Measurements from ENCODE around the gene SESTD1. TPM values are rescaled to one million over a fixed set of nuclear protein-coding genes. Genes with fewer than 3 reads are reported as not detected.

The SESTD1 gene
- total RNA-seq, 1 experiment from 2014 or later = 0.07 TPM

- Histone ChIP-seq H2AFZ (ENCODE audit: low read length) (no peak overlapping the region), H3K4me3 (ENCODE audit: low read length) (no peak overlapping the region), H3K9me2 (replicated peaks; ENCODE audit: insufficient read depth, low read length) (no peaks in the 10 kb centered on the region), H3K36me3 (ENCODE audit: insufficient read depth, low read length) (no peaks in the 10 kb centered on the region), H3K9ac (ENCODE audit: low read length) (no peak overlapping the region), H3K27ac (ENCODE audit: low read length) (no peak overlapping the region), H3K27me3 (ENCODE audit: low read length) (no peaks in the 10 kb centered on the region), H3K4me2 (ENCODE audit: low read depth, low read length, poor library complexity, severe bottlenecking) (no peak overlapping the region), H4K20me1 (ENCODE audit: insufficient read depth, low read depth, low read length) (no peaks in the 10 kb centered on the region), H3K79me2 (ENCODE audit: low read length) (no peaks in the 10 kb centered on the region), H3K4me1 (ENCODE audit: low read length) (no peaks in the 10 kb centered on the region), H3K9me3 (ENCODE audit: low read length) (no peaks in the 10 kb centered on the region)
- no peak for DNase-seq
Measured at GRCh38 chr2:179180242-179180641, 84.4 kb downstream of the SESTD1 start.

GRCh38 chr2:179179719-179180118 lies 84.9 kb downstream of the SESTD1 start:
- H3K4me2 ChIP-seq (ENCODE audit: low read depth, low read length, poor library complexity, severe bottlenecking) = no peak overlapping the region
- no peaks in the 10 kb centered on the region for H3K9me2 ChIP-seq (replicated peaks; ENCODE audit: insufficient read depth, low read length)
- no peak overlapping the region for H3K4me3 ChIP-seq (ENCODE audit: low read length)
- no peak overlapping the region for H3K9ac ChIP-seq (ENCODE audit: low read length)
- H3K36me3 ChIP-seq (ENCODE audit: insufficient read depth, low read length) = no peaks in the 10 kb centered on the region
- H3K9me3 ChIP-seq (ENCODE audit: low read length) = no peaks in the 10 kb centered on the region
- no peaks in the 10 kb centered on the region for H4K20me1 ChIP-seq (ENCODE audit: insufficient read depth, low read depth, low read length)
- no peak overlapping the region for H3K27ac ChIP-seq (ENCODE audit: low read length)
- H2AFZ ChIP-seq (ENCODE audit: low read length) = no peak overlapping the region
- H3K4me1 ChIP-seq (ENCODE audit: low read length) = no peaks in the 10 kb centered on the region
- H3K27me3 ChIP-seq (ENCODE audit: low read length) = no peaks in the 10 kb centered on the region
- no peaks in the 10 kb centered on the region for H3K79me2 ChIP-seq (ENCODE audit: low read length)
- DNase-seq = no peak

GRCh38 chr2:179177694-179178093 lies 86.9 kb downstream of the SESTD1 start:
- H3K4me3 ChIP-seq (ENCODE audit: low read length) = no peak overlapping the region
- no peak for DNase-seq
- no peaks in the 10 kb centered on the region for H3K79me2 ChIP-seq (ENCODE audit: low read length)
- H3K9ac ChIP-seq (ENCODE audit: low read length) = no peak overlapping the region
- no peaks in the 10 kb centered on the region for H4K20me1 ChIP-seq (ENCODE audit: insufficient read depth, low read depth, low read length)
- H3K9me3 ChIP-seq (ENCODE audit: low read length) = no peaks in the 10 kb centered on the region
- H3K36me3 ChIP-seq (ENCODE audit: insufficient read depth, low read length) = no peaks in the 10 kb centered on the region
- H3K9me2 ChIP-seq (replicated peaks; ENCODE audit: insufficient read depth, low read length) = no peaks in the 10 kb centered on the region
- H3K27ac ChIP-seq (ENCODE audit: low read length) = no peak overlapping the region
- H2AFZ ChIP-seq (ENCODE audit: low read length) = no peak overlapping the region
- no peaks in the 10 kb centered on the region for H3K4me1 ChIP-seq (ENCODE audit: low read length)
- no peaks in the 10 kb centered on the region for H3K27me3 ChIP-seq (ENCODE audit: low read length)
- H3K4me2 ChIP-seq (ENCODE audit: low read depth, low read length, poor library complexity, severe bottlenecking) = no peak overlapping the region

- Histone ChIP-seq H3K27ac (ENCODE audit: low read length) (no peak overlapping the region), H3K4me2 (ENCODE audit: low read depth, low read length, poor library complexity, severe bottlenecking) (no peak overlapping the region), H3K9me2 (replicated peaks; ENCODE audit: insufficient read depth, low read length) (no peaks in the 10 kb centered on the region), H3K27me3 (ENCODE audit: low read length) (no peaks in the 10 kb centered on the region), H3K36me3 (ENCODE audit: insufficient read depth, low read length) (no peaks in the 10 kb centered on the region), H3K4me3 (ENCODE audit: low read length) (no peak overlapping the region), H3K9me3 (ENCODE audit: low read length) (no peaks in the 10 kb centered on the region), H4K20me1 (ENCODE audit: insufficient read depth, low read depth, low read length) (no peaks in the 10 kb centered on the region), H2AFZ (ENCODE audit: low read length) (no peak overlapping the region), H3K79me2 (ENCODE audit: low read length) (no peaks in the 10 kb centered on the region), H3K9ac (ENCODE audit: low read length) (no peak overlapping the region), H3K4me1 (ENCODE audit: low read length) (no peaks in the 10 kb centered on the region)
- no peak for DNase-seq
Measured at GRCh38 chr2:179174240-179174639, 90.4 kb downstream of the SESTD1 start.

- H3K27ac ChIP-seq (ENCODE audit: low read length) = no peak overlapping the region
- no peak overlapping the region for H3K4me2 ChIP-seq (ENCODE audit: low read depth, low read length, poor library complexity, severe bottlenecking)
- no peaks in the 10 kb centered on the region for H3K36me3 ChIP-seq (ENCODE audit: insufficient read depth, low read length)
- H3K79me2 ChIP-seq (ENCODE audit: low read length) = no peaks in the 10 kb centered on the region
- H3K4me1 ChIP-seq (ENCODE audit: low read length) = no peaks in the 10 kb centered on the region
- no peaks in the 10 kb centered on the region for H3K27me3 ChIP-seq (ENCODE audit: low read length)
- no peaks in the 10 kb centered on the region for H3K9me3 ChIP-seq (ENCODE audit: low read length)
- H4K20me1 ChIP-seq (ENCODE audit: insufficient read depth, low read depth, low read length) = no peaks in the 10 kb centered on the region
- no peak overlapping the region for H3K4me3 ChIP-seq (ENCODE audit: low read length)
- no peak overlapping the region for H2AFZ ChIP-seq (ENCODE audit: low read length)
- H3K9ac ChIP-seq (ENCODE audit: low read length) = no peak overlapping the region
- H3K9me2 ChIP-seq (replicated peaks; ENCODE audit: insufficient read depth, low read length) = no peaks in the 10 kb centered on the region
- DNase-seq = no peak
Measured at GRCh38 chr2:179172894-179173293, 91.7 kb downstream of the SESTD1 start.

- H3K27ac ChIP-seq (ENCODE audit: low read length) = no peak overlapping the region
- H3K4me3 ChIP-seq (ENCODE audit: low read length) = no peak overlapping the region
Measured at GRCh38 chr2:179171371-179171770, 93.3 kb downstream of the SESTD1 start.

GRCh38 chr2:179170901-179171300 lies 93.7 kb downstream of the SESTD1 start:
- Histone ChIP-seq H3K9me3 (ENCODE audit: low read length) (no peaks in the 10 kb centered on the region), H2AFZ (ENCODE audit: low read length) (no peak overlapping the region), H3K27me3 (ENCODE audit: low read length) (no peaks in the 10 kb centered on the region), H3K9me2 (replicated peaks; ENCODE audit: insufficient read depth, low read length) (no peaks in the 10 kb centered on the region), H3K36me3 (ENCODE audit: insufficient read depth, low read length) (no peaks in the 10 kb centered on the region), H3K4me1 (ENCODE audit: low read length) (no peaks in the 10 kb centered on the region), H4K20me1 (ENCODE audit: insufficient read depth, low read depth, low read length) (no peaks in the 10 kb centered on the region), H3K4me2 (ENCODE audit: low read depth, low read length, poor library complexity, severe bottlenecking) (no peak overlapping the region), H3K9ac (ENCODE audit: low read length) (no peak overlapping the region), H3K4me3 (ENCODE audit: low read length) (no peak overlapping the region), H3K27ac (ENCODE audit: low read length) (no peak overlapping the region), H3K79me2 (ENCODE audit: low read length) (no peaks in the 10 kb centered on the region)
- no peak for DNase-seq

More at GRCh38 chr2:179171371-179171770, 93.3 kb downstream of the SESTD1 start:
- Histone ChIP-seq H3K79me2 (ENCODE audit: low read length) (no peaks in the 10 kb centered on the region), H3K9ac (ENCODE audit: low read length) (no peak overlapping the region), H3K9me2 (replicated peaks; ENCODE audit: insufficient read depth, low read length) (no peaks in the 10 kb centered on the region), H2AFZ (ENCODE audit: low read length) (no peak overlapping the region), H3K9me3 (ENCODE audit: low read length) (no peaks in the 10 kb centered on the region), H4K20me1 (ENCODE audit: insufficient read depth, low read depth, low read length) (no peaks in the 10 kb centered on the region), H3K36me3 (ENCODE audit: insufficient read depth, low read length) (no peaks in the 10 kb centered on the region), H3K27me3 (ENCODE audit: low read length) (no peaks in the 10 kb centered on the region), H3K4me2 (ENCODE audit: low read depth, low read length, poor library complexity, severe bottlenecking) (no peak overlapping the region), H3K4me1 (ENCODE audit: low read length) (no peaks in the 10 kb centered on the region)
- no peak for DNase-seq

- H3K9me3 ChIP-seq (ENCODE audit: low read length) = no peaks in the 10 kb centered on the region
- no peak overlapping the region for H2AFZ ChIP-seq (ENCODE audit: low read length)
- no peaks in the 10 kb centered on the region for H3K9me2 ChIP-seq (replicated peaks; ENCODE audit: insufficient read depth, low read length)
- H3K4me2 ChIP-seq (ENCODE audit: low read depth, low read length, poor library complexity, severe bottlenecking) = no peak overlapping the region
- DNase-seq = no peak
- H3K79me2 ChIP-seq (ENCODE audit: low read length) = no peaks in the 10 kb centered on the region
- no peak overlapping the region for H3K4me3 ChIP-seq (ENCODE audit: low read length)
- no peak overlapping the region for H3K27ac ChIP-seq (ENCODE audit: low read length)
- no peak overlapping the region for H3K9ac ChIP-seq (ENCODE audit: low read length)
- no peaks in the 10 kb centered on the region for H3K27me3 ChIP-seq (ENCODE audit: low read length)
- H3K36me3 ChIP-seq (ENCODE audit: insufficient read depth, low read length) = no peaks in the 10 kb centered on the region
- no peaks in the 10 kb centered on the region for H3K4me1 ChIP-seq (ENCODE audit: low read length)
- H4K20me1 ChIP-seq (ENCODE audit: insufficient read depth, low read depth, low read length) = no peaks in the 10 kb centered on the region
Measured at GRCh38 chr2:179165356-179166000, 99.2 kb downstream of the SESTD1 start.

All from Karpas-422 (cell line).